Fibroblast of the aortic adventitia (primary cell): ENCODE measurements around the gene MDK. TPM values are rescaled to one million over a fixed set of nuclear protein-coding genes. Genes with fewer than 3 reads are reported as not detected.

Source experiments
- DNase-seq: peaks from one replicate; pipeline ENCODE4 v3.0.0-alpha.2; 2010; ENCODE audit warnings: low read depth
- H3K4me3 ChIP-seq: 2 replicates; pipeline ENCODE4 v1.5.1; 2011; ENCODE audit warnings: low read depth, mild to moderate bottlenecking, control low read depth, low read length, moderate library complexity
- total RNA-seq: library from RNA; depleted of rRNA; stranded (reverse); fragments of >200 nt; gene quantifications from 2 replicates; pipeline ENCODE4 v1.2.3, GENCODE V29; 2012; ENCODE audit warnings: low replicate concordance
- TF ChIP-seq, protein P1 (sequence below): IDR thresholded peaks from 2 replicates; pipeline ENCODE4 v1.5.1; 2011; ENCODE audit warnings: mild to moderate bottlenecking, low read length, control low read depth, inconsistent platforms; ENCODE audit not compliant: insufficient read depth

Gene MDK
- total RNA-seq, 1 donor, result 52.2 TPM

DNA sequence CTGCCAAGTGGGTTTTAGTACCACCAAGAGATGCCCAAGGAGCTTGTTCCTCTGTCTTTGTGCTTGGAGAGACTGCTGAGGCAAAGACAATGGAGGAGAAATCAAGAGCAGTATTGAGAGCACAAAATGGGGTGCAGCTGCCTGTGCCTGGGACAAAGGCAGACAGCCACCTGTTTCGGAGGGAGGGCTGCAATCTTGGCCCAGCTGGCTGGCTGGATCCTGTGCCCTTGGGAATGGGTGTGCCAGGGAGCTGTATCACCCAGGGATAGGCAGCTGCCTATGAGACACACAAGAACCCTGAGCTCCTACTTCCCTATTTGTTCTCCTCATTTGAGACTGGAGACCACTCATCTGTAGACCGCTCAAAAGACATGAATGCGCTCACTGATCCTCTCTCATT is 33.4 kb downstream of the MDK start:
- TF ChIP-seq, protein P1, sequence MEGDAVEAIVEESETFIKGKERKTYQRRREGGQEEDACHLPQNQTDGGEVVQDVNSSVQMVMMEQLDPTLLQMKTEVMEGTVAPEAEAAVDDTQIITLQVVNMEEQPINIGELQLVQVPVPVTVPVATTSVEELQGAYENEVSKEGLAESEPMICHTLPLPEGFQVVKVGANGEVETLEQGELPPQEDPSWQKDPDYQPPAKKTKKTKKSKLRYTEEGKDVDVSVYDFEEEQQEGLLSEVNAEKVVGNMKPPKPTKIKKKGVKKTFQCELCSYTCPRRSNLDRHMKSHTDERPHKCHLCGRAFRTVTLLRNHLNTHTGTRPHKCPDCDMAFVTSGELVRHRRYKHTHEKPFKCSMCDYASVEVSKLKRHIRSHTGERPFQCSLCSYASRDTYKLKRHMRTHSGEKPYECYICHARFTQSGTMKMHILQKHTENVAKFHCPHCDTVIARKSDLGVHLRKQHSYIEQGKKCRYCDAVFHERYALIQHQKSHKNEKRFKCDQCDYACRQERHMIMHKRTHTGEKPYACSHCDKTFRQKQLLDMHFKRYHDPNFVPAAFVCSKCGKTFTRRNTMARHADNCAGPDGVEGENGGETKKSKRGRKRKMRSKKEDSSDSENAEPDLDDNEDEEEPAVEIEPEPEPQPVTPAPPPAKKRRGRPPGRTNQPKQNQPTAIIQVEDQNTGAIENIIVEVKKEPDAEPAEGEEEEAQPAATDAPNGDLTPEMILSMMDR, result no peak
- no peak for DNase-seq
- H3K4me3 ChIP-seq, result no peak overlapping the region

DNA sequence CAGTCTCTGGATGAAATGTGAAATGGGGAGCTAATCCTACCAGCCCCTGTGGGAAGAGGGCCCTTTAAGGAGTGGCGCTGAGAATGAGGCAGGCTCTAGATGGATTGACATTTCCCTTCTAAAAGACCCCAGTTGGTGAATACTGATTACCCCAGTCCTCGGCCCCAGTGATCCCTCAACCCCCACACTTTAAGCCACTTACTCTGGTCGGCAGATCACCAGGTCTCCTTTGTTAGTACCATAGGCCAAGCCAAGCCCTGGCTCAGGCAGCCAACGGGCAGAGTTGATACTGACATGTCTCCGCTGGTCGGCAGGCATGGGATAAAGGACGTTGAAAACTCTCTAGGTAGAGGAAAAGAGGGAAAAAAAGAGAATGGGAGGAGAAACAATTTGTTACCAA is 36.2 kb downstream of the MDK start:
- TF ChIP-seq, protein P1, result no peak
- no peak for DNase-seq
- no peak overlapping the region for H3K4me3 ChIP-seq

DNA sequence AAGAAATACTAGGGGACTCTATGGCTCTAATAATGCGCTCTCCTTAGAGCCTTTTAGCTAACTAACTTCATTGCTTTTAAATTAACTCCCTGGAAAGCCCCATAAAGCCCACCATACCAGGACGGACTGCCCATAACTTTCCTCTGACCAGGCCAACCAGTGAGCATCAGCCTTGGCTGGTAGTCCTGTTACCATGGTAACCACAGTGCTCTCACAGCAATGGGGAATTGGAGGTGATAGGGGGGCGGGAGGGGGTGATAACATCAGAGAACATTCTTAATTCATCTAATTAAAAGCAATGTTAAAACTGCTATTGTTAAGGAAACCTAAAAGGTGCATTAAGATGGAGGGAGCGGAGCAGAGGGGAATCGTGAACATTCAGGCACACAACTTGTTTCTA is 37.3 kb downstream of the MDK start:
- no peak for DNase-seq
- TF ChIP-seq, protein P1, result no peak

DNA sequence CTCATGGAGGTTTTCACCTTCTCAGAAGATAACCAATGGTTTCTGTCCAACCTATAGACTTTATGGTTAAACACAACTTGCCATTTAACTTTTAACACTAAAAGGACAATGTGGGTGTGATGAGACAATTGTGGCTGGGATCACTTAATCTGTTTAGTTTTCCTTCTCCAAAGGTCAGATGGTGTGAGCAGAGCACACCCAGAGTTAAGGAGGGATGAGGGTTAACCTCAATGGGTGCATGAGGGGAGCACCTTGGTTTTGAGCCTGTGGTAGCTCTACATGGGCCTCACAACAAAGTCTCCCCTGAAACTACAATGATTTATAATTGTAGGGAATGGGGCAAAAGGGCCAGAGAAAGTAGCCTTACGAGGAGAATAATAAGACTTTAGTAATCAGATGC is 39.0 kb downstream of the MDK start:
- no peak overlapping the region for H3K4me3 ChIP-seq
- DNase-seq, result no peak
- TF ChIP-seq, protein P1, result no peak

More for the DNA sequence above, 37.3 kb downstream of the MDK start:
- no peak overlapping the region for H3K4me3 ChIP-seq

DNA sequence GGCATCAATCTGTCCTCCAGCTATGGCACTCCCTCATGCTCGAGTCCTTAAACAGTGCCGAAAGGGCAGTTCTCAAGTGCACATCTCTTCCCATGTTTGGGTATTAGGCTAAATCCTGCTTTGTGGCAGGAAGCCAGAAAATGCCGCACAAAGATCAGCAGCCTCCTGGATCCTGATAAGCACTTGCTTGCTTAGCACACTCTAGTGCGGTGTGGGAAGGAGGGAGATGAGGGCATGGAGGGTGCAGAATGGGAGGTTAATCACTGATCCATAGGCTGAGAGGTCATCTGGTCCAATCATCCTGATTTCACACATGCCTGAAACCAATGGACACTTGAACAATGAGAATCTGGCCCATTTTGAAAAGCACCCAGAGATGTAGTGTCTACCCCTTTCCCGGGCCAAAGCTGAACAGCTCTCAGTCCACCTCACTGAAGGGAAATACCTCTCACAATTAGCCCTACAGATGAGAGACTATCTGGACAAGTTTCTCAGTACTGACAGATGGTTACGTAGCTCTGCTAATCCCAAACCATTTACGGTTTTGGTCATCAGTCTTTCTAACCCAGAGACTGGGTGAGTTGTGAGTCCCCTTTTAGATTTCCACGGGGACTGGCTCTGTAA is 39.9 kb downstream of the MDK start:
- TF ChIP-seq, protein P1, result no peak
- DNase-seq, result no peak

DNA sequence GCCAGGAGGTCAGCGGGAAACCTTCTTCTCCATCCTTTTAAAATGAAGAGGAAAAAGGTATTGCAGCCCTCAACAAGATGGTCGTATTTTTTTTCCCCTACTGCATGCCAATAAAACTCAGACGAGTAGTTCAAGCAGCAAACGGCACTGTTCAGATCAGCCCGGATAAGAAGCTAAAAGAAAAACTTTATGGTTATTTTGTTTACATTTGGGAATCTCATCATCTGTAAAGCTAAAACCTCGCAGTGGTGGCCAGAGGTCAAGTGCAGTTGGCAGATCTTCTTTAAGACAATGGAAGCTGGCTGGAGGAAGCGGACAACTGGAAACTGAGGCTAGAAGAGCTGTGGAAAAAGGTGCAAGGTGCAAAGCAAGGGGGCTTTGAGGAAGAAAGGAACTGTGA is 41.1 kb downstream of the MDK start:
- no peak overlapping the region for H3K4me3 ChIP-seq
- TF ChIP-seq, protein P1, result no peak
- DNase-seq, result no peak

More for the DNA sequence above, 39.9 kb downstream of the MDK start:
- no peak overlapping the region for H3K4me3 ChIP-seq
